Left lung (tissue), 10 donors: ENCODE results near the gene SYT6. TPM values are rescaled to one million over a fixed set of nuclear protein-coding genes. Genes with fewer than 3 reads are reported as not detected.

ENCODE experiments used
- ATAC-seq: fragments of 200-7000 bp; cut with Tn5 transposase; one replicate; pipeline ENCODE4 v1.9.1; 2020; ENCODE audit warnings: moderate library complexity
- DNase-seq, 4 donors: peaks; one replicate each; pipeline ENCODE4 v3.0.0-alpha.2; 2013 to 2020
- H3K27ac ChIP-seq, 2 donors: fragments of 200-600 bp; sonication (generic) in 1 of 2; one replicate each; pipeline versions ENCODE4 v1.5.0 to v1.8.0; 2020 to 2021
- H3K27me3 ChIP-seq, 2 donors: fragments of 200-600 bp; sonication (generic) in 1 of 2; one replicate each; pipeline versions ENCODE4 v1.5.0 to v1.8.0; 2020 to 2021
- H3K36me3 ChIP-seq, 2 donors: fragments of 200-600 bp; sonication (generic) in 1 of 2; one replicate each; pipeline versions ENCODE4 v1.5.0 to v1.8.0; 2020 to 2021
- H3K4me1 ChIP-seq, 2 donors: fragments of 200-600 bp; one replicate each; pipeline ENCODE4 v1.8.0; 2021
- H3K4me3 ChIP-seq, 2 donors: fragments of 200-600 bp; sonication (generic) in 1 of 2; one replicate each; pipeline versions ENCODE4 v1.5.0 to v1.8.0; 2020 to 2021; ENCODE audit warnings: mild to moderate bottlenecking in 1 of 2
- H3K9me3 ChIP-seq, 2 donors: fragments of 200-600 bp; sonication (generic) in 1 of 2; one replicate each; pipeline versions ENCODE4 v1.5.0 to v1.8.0; 2020 to 2021
- intact Hi-C, 2 donors: fragments of 100-400 bp; cut with DNase I; formaldehyde crosslinking; loops; one replicate each; pipeline versions ENCODE4 v1.11.2 to v1.14.2; 2022
- polyA plus RNA-seq, 6 donors: library from polyadenylated mRNA; unstranded; fragments of 120-200 nt; gene quantifications; one replicate each; pipeline ENCODE4 v1.2.1, GENCODE V29; 2013; ENCODE audit not compliant: insufficient read length in 6 of 6
- total RNA-seq, 2 donors: library from RNA; stranded (reverse); fragmentation: NEBNext Ultra II Directional; extraction: Animal tissue kit (Norgen Biotek cat#: 25700); gene quantifications; one replicate each; pipeline ENCODE4 v1.2.1, GENCODE V29; 2021
- TF ChIP-seq, protein P1 (sequence below), 2 donors: fragments of 200-600 bp; sonication (generic) in 1 of 2; IDR thresholded peaks; one replicate each; pipeline versions ENCODE4 v1.5.0 to v1.8.0; 2021; ENCODE audit warnings: antibody characterized with exemption in 2 of 2
- donor health status: DM: no; HTN: yes; CAD: no.
- donor health status: DM: no; HTN: no; CAD: no.

SYT6 gene
- total and polyA plus RNA-seq, 8 donors = 10.9 to 21.9 (median 12.6) TPM; not detected in 2

DNA sequence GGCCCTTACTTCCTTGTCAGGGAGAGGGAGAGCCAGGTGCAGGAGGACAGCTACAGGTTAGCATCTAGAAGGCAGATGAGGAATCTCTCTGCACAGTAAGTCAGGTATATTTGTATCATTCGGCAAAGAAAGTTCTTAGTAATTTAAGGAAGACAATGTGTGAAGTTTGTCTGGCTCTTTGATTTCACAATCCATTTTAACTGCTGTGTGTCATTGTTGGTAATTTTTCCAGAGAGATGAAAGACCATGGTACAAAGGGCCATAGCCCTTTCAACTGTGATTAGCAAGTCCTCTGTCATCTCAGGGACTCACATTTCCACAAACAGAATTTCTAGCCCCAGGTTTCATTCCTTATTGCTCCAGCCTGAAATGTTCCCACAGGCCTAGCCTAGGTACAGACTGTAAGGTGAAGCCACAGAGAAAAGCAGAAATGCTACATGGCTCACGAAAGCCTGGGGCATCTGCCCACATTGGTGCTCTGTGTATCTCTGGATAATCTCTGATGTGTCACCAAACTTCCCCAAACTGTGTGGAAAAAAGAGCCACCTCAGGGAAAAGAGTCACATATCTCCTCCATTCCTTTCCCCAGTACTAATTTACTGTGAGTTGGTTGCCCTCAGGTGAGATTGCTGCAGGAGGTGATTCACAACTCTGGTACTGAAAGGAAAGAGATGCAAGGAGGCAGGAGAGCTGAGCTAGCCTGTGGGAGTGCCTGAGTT, 70.6 kb downstream of the SYT6 start:
- TF ChIP-seq, protein P1, sequence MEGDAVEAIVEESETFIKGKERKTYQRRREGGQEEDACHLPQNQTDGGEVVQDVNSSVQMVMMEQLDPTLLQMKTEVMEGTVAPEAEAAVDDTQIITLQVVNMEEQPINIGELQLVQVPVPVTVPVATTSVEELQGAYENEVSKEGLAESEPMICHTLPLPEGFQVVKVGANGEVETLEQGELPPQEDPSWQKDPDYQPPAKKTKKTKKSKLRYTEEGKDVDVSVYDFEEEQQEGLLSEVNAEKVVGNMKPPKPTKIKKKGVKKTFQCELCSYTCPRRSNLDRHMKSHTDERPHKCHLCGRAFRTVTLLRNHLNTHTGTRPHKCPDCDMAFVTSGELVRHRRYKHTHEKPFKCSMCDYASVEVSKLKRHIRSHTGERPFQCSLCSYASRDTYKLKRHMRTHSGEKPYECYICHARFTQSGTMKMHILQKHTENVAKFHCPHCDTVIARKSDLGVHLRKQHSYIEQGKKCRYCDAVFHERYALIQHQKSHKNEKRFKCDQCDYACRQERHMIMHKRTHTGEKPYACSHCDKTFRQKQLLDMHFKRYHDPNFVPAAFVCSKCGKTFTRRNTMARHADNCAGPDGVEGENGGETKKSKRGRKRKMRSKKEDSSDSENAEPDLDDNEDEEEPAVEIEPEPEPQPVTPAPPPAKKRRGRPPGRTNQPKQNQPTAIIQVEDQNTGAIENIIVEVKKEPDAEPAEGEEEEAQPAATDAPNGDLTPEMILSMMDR (IDR thresholded peaks at IDR 0.05) = no peak
- H3K27me3 ChIP-seq = no peaks in the 10 kb centered on the region
- no peak overlapping the region for H3K27ac ChIP-seq
- no peak overlapping the region for H3K4me3 ChIP-seq
- ATAC-seq = no peak
- intact Hi-C loops = no loop called here
- H3K9me3 ChIP-seq = no peaks in the 10 kb centered on the region
- DNase-seq = no peak
- no peaks in the 10 kb centered on the region for H3K36me3 ChIP-seq
- H3K4me1 ChIP-seq = peaks cover 0 to 6% of the 10 kb centered on the region in 2 donors

DNA sequence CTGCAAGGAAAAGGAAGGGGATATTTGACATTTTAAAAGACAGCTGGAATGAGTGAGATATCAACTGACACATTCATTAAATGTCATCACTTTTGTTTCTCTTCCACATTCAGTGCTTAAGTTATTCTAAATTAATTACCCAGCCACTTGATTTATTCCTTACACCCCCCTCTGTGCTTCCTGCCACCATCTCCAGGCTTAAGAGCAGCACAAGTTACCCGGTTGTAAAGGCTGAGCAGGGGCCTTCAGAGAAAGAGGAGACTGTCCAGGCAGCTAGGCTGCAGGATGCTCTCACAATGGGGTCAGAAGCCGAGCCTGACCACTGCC, 71.4 kb downstream of the SYT6 start:
- H3K4me3 ChIP-seq = no peak overlapping the region
- H3K4me1 ChIP-seq = peaks cover 0 to 6% of the 10 kb centered on the region in 2 donors
- H3K27me3 ChIP-seq = no peaks in the 10 kb centered on the region
- no peaks in the 10 kb centered on the region for H3K36me3 ChIP-seq
- intact Hi-C loops = no loop called here
- TF ChIP-seq, protein P1 (IDR thresholded peaks at IDR 0.05) = no peak
- no peak for DNase-seq
- H3K9me3 ChIP-seq = no peaks in the 10 kb centered on the region
- ATAC-seq = no peak
- no peak overlapping the region for H3K27ac ChIP-seq

GRCh38 chr1:114081437-114082303, 72.0 kb downstream of the SYT6 start:
- DNase-seq (peak in 2 of 4 donors; percentile 41 to 53), ATAC-seq (peak; percentile 68)
- Histone ChIP-seq H3K27me3 (no peaks in the 10 kb centered on the region), H3K27ac (no peak overlapping the region), H3K4me3 (no peak overlapping the region), H3K36me3 (no peaks in the 10 kb centered on the region), H3K4me1 (peaks cover 0 to 6% of the 10 kb centered on the region in 2 donors), H3K9me3 (no peaks in the 10 kb centered on the region)
- TF ChIP-seq, protein P1 (IDR thresholded peaks at IDR 0.05) = no peak
- intact Hi-C loops = no loop called here

- intact Hi-C loops = no loop called here
- no peak for ATAC-seq
- Histone ChIP-seq H3K9me3 (no peaks in the 10 kb centered on the region), H3K36me3 (no peaks in the 10 kb centered on the region), H3K4me1 (peaks cover 0 to 6% of the 10 kb centered on the region in 2 donors), H3K4me3 (no peak overlapping the region), H3K27ac (no peak overlapping the region), H3K27me3 (no peaks in the 10 kb centered on the region)
- TF ChIP-seq, protein P1 (IDR thresholded peaks at IDR 0.05) = no peak
- no peak for DNase-seq
These were observed 72.9 kb downstream of the SYT6 start for GRCh38 chr1:114080511-114081436.
